ENCODE data around the gene HIVEP3.
"Not testable (repeated sequence)": the region's sequence is repeated elsewhere in the genome, so short reads cannot be mapped to it uniquely, and the experiment has no call there.

HIVEP3 gene

DNA sequence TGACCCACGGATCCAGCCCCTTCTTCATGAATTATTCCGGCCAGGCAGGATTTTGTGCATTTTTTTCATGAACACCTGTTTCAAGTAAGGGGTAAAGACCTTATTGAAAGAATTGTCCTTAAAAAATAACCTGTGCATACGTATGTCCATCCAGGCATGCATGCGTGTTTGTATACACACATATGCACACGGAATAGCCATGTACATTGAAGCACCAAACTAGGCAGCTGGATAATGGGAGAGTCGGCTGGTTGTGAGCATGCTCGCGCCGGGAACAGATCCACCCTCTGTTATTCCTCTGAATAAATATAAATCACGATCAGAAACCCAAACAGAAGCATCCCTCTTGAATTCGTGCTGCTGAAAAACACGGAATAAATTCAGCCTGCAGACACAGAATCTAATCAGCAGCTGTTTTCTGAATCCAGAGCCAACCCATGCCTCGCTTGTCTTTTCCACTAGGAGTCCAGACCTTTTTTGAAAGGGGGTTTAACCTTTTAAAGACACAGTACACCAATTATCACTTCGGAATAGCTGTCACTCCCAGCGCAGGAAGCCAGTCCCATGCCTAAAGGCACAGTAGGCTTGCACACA lies at the start of gene HIVEP3:
HIVEP3 (minus strand) TSS at position 473 of the 594 bp plus-strand sequence.
- no peak for DNase-seq (ENCODE audit: low read depth)

DNA sequence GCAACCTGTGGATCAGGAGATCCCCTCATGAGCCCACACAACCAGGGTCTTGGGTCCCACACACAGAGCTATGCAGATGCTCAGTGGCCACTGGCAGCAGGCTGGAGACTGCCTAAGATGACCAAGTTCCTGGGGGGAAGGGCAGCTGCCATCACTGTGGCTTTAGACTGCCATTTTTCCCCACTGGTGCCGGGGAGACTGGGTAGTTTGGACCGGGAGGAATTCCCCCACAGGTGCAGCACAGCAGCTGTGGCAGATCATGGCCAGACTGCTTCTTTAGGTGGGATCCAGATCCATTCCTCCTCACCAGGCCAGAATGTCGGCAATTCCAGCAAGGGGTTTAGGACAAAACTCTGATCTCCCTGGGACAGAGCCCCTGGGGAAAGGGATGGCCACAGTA lies 45.7 kb upstream of the HIVEP3 start:
- no peak for DNase-seq (ENCODE audit: low read depth)

DNA sequence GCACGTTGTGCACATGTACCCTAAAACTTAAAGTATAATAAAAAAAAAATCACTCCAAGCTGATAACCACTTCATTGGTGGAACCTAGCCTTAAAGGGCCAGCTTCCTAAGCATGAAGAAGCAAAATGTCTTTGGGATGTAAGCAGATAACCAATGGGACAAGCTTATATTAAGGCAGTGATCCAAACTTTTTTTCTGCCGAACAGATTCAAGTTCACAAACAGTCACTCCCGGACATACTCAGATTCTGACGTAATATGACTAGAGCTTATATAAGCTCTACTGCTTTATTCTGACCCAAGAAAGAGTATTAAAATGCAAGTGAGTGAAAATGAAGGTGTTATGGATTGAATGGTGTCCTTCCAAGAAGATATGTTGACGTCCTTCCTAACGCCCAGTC lies 44.9 kb upstream of the HIVEP3 start:
- no peak for DNase-seq (ENCODE audit: low read depth)

DNA sequence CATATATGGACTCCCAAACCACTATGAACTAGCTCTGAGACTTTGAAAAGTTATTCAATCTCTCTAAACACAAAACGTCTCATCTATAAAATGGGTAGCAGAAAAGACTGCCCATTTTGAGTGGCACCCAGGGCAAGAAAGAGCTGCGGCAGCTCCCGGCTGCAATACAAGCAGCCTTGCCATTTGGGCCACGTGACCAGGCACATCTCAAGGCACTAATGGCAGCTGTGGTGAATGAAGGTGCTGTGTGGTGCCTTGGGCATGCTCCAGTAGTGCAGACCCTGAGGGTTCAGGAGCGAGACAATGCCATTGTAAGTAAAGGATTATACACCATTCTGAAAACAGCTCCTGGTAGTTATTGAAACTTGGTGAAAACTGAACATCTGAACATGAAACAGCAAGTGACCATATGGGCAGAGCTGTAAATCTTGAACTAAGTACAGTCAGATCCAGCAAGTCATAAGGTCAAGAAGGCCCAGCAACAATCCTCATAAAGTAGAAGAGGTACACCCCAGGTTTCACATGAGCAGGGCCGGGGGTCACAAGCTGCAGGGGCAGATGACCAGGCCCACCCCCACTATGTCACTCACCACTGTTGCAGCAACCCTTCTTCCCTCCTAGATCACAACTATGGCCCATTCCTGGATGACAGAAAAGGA lies 39.4 kb upstream of the HIVEP3 start:
- DNase-seq (ENCODE audit: low read depth): no peak

DNA sequence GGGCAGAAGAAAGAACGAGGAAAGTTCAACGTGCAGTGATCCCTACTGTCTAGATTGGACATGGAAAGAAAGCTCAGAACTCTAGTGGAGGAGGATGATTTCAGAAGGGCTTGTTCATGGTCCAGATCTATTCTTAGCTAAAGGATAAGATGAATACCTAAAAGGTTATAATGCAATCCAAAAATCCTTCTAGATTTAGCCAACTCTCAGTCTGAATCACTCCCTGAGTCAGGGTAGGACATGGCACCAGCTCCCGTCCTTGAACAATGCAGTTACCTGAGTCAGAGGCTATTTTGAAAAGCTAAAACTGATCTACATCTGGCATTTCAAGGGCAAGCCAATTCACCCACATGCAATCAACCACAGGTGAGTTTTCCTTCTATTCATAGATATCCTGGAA lies 38.8 kb upstream of the HIVEP3 start:
- DNase-seq (ENCODE audit: low read depth): no peak

DNA sequence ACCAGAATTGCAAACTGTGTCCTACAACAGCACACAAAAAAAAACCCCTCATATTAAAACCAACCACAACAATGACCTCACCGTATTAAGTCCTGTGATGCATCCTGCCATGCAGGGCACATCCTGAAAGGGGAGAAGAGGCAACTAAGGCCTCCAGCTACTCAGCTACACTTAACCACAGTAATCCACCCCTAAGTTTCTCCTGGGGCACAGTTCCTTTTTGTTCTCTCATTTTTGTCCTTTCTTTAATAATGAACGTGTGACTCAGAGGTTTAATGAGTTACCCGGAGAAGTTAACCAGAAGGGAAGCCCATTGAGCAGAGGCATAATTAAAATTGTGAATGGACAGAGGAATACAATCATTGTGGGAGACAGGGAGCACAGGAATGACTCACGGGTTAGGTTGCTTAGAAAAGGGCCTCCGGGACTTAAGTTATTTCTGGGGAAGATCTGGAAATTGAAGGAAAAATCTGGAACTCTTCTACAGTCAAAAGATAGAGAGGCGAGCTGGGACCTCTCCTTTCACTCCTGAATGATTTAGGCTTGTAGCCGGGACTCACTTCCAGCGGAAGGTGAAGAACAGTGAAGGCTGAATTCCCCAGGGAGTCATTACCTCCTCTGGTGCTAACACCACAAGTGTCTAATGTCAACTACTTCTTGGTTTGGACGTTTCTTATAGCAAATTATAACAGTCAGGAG lies 36.9 kb upstream of the HIVEP3 start:
- DNase-seq (ENCODE audit: low read depth): no peak

DNA sequence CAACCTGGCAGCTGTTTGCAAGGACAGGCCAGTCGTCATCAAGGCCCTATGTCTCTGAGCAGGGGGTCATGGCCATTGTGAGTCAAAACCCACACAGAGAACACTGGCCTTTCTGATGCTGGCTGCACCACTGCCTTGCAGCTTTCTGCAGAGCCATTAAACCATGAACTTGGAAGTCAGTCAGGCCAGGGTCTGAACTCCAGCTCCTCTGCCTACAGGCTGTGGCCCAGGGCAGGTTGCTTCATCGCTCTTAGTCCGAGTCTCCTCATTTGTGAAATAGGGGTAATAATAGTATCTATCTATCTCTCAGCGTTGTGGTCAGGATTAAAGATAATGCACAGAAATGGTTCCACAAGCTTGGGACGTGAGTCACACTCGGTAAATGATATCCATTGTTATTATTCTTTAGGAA lies 35.8 kb upstream of the HIVEP3 start:
- DNase-seq (ENCODE audit: low read depth): no peak

DNA sequence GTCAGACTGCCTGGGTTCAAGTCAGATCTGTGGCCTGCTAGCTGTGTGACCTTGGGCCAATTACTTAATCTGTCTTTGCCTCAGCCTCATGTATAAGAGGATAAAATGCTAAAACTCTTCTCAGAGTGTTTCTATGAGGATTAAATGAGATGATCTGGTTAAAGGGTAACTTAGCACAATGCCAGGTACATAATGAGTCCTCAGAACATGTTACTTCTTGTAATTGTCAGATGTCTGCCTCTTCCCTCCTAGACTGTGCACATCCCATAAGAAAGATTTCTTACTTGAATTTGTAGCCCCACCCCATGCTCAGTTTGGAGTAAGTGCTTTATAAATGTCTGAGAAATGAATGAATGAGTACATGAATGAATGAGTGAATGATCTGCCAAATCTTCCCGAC lies 34.6 kb upstream of the HIVEP3 start:
- no peak for DNase-seq (ENCODE audit: low read depth)

DNA sequence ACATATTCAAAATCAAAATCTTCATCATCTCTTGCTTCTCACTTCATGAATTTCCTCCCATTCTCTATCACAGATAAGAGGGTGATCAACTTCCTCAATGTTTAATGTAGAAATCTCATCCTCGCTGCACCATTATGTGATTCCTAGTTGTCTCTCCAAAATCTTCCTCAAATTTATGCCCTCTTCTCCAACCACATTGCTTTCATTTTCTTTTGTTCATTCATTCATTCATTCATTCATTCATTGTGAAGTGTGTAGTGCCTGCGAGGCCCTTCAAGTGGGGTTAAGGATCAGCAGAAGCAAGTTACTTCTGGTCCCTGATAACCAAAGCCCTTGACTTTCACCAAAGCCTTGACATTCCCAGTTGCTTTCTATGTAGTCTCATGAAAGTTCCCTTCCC lies 33.5 kb upstream of the HIVEP3 start:
- no peak for DNase-seq (ENCODE audit: low read depth)

DNA sequence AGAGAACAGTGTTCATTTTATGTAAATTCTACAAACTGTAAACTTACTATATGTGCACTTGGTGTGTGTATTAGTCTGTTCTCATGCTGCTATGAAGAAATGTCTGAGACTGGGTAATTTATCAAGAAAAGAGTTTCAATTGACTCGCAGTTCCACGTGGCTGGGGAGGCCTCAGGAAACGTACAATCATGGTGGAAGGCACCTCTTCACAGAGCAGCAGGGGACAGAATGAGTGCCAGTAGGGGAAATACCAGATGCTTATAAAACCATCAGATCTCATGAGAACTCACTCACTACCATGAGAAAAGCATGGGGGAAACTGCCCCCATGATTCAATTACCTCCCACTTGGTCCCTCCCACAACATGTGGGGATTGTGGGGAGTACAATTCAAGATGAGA lies 32.8 kb upstream of the HIVEP3 start:
- DNase-seq (ENCODE audit: low read depth): not testable (repeated sequence)

DNA sequence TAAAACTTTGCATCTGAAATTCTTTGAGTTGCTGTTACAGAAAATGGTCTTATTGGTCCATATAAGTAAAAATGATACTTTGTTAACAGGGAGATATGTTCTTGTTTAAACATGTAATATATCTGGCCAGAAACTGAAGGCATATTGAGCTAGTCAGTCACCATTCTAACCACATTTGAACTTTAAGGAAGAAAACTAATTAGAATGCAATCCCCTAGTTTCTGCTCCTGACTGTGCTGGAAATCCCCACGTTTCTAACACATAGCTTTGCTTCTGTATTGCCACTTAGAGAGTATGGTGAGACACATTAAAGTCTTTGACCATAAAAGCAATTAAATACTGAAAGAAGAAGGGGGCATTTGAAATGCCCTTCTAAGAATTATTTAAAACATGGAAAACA lies 32.1 kb upstream of the HIVEP3 start:
- no peak for DNase-seq (ENCODE audit: low read depth)

DNA sequence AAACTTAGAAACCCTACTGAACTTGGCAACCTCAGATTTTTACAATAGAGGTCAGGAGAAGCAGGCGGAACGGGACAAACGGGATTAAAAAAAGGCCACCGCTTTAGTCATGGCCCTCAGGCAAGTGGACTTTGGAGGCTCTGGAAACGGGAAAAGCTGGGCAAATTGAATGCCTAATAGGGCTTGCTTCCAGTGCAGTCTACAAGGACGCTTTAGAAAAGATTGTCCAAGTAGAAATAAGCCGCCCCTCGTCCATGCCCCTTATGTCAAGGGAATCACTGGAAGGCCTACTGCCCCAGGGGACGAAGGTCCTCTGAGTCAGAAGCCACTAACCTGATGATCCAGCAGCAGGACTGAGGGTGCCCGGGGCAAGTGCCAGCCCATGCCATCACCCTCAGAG lies 27.2 kb upstream of the HIVEP3 start:
- DNase-seq (ENCODE audit: low read depth): not testable (repeated sequence)

DNA sequence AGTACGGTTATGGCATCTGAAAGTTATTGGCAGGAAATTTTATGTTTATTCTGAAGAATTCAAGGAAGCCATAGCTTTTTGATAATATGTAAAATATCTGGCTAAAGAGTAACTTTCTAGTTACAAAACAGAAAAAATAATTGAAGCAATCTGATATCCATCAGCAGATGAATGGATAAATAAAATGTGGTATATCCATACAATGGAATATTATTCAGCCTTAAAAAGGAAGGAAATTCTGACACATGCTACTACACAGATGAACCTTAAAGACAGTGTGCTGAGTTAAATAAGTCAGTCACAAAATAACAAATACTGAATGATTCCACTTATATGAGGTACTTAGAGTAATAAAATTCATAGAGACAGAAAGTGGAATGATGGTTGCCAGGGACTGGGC lies 25.0 kb upstream of the HIVEP3 start:
- no peak for DNase-seq (ENCODE audit: low read depth)

DNA sequence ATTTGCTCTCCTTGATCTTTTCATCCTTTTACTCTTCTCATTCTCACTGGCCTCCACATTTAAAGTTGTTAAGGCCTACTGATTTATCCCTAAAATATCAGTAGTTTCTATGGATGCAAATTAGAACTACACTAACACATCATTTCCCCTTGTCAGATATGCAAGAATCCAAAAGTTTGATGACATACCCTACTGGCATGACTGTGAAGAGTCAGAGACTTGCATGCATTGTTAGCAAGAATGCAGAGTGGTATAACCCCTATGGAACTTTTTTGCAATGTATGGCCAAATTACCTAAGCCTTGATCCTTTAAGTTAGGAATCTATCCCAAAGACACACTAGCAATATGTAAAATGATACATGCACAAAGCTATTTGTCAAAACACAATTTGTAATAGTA lies 23.6 kb upstream of the HIVEP3 start:
- no peak for DNase-seq (ENCODE audit: low read depth)

DNA sequence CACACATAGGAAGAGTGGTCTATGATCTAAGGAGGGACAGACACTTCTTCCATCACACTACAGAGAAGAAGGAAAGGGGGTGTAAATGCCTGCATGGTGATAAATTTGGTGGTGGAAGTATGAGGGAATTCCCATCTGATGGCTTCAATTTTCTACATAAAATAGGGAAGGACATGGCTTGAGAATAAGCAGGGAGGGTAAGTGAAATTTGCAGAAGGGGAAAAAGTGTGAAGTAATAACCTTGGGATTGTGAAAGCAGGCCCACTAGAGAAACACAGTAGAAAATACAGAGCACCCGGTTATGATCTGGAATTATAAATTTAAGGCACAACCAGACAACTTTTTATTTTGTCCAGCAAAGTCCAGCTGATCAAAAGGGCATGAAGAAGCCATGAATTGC lies 22.7 kb upstream of the HIVEP3 start:
- DNase-seq (ENCODE audit: low read depth): no peak

DNA sequence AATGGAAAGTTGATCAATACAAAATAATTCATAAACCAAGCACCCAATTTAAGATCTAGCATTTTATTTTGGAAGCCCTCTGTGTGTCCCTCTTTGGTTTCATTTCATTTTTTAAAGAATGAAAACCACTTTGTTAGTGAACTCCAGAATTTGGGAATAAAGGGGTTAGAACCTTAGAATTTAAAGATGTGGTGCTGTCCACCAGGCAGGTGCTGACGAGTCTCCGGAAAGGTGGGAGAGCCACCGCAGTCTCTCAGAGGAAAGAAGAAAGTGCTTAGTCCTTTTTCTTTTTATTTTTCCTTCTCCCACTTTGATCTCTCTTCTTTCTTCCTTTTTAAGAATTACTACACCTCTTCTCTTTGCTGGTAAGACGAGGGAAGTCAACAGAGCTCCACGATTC lies 20.5 kb upstream of the HIVEP3 start:
- DNase-seq (ENCODE audit: low read depth): no peak

DNA sequence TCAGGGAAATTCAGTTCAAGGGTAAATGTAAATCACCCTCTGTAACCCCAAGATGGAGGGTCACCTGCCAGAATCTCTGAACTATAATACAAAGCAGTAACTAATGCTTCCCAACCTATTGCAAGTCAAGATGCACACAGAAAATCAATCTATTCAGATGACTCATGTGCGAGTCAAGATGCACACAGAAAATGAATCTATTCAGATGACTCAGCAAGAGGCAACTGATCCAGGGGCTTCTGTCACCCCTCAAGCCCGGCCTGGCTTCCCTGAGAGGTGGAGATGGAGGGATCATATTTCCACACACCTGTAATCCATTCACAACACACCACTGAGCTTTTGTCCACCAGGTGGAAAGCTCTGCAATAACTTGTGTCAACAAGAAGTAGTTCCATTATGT lies 17.4 kb upstream of the HIVEP3 start:
- no peak for DNase-seq (ENCODE audit: low read depth)

DNA sequence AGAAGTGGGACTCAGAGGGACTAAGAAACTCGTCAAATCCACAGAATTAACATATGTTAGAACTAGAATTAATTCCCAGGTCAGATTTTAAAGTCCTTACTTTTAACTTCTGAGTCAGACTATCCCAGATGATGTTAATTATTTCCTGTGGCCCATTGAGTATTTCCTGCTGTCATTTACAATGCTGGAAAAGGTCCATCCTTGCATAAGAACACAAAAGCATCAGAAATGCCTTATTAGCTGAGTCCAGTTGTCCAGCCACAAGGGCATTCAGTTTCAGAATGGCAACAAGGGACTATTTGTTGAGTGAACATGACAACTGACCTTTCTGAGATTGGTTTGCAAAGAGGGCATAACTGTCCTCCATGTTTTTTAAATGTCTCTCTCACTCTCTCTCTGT lies 16.5 kb upstream of the HIVEP3 start:
- DNase-seq (ENCODE audit: low read depth): no peak

DNA sequence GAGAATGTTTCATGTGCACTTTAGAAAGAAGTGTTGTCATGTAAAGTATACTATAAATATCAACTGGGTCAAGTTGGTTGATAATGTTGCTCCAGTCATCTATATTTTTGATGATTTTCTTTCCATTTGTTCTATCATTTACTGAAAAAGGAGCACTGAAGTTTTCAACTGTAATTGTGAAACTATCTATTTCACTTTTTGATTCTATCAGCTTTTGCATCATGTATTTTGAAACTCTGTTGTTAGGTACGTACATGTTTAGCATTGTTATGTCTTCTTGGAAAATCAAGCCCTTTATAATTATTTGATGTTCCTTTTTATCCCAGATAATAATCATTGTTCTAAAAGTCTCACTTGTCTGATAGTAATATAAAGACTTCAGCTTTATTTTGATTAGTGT lies 14.4 kb upstream of the HIVEP3 start:
- no peak for DNase-seq (ENCODE audit: low read depth)

DNA sequence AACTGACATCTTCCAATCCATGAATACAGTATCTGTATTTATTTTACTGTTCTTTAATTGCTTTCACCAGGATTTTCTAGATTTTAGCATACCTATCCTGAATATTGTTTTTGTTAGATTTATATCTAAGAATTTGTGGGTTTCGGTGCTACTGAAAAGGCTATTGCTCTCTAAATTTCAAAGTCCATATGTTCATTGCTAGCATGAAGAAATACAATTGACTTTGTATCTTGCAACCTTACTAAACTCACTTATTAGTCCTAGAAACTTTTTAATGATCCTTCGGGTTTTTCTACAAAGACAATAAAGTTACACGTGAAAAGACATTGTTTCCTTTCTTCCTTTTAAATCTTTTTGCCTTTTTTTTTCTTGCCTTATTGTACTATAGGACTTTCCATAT lies 12.9 kb upstream of the HIVEP3 start:
- DNase-seq (ENCODE audit: low read depth): no peak

DNA sequence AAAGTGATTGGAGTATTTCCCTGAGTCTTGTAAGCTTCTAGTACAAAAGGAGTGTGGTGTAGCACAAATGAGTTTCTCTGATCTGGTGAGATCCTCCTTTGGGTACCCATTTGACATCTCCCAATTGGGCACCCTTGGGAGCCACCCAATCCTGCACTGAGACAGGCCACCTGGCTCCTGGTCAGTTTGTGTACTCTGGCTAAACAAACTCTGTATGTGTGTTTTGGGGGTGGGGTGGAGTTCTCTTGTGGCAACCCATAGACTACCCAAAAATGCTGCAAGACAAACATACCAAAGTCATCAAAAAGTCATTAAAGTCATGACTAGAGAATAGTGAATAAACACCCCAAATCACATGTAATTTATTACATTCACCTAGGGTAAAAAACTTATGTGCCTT lies 8.4 kb upstream of the HIVEP3 start:
- no peak for DNase-seq (ENCODE audit: low read depth)

DNA sequence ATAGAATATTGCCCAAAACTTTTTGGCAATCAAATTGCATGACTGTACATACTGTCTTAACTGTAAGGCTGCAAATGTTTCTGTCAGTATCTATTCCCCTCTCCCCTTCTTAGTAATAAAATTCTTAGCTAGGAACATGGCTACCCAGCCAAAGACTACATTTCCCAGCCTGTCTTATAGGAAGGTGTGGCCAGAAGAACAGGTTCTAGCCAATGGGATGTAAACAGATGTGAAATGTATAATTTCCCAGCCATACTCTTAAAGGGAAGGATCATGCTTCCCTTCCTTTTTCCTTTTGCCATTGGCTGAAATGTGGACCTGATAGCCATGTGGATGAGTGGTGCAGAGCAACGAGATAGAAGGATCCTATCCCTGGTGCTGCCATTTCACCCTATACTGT lies 7.0 kb upstream of the HIVEP3 start:
- DNase-seq (ENCODE audit: low read depth): no peak

DNA sequence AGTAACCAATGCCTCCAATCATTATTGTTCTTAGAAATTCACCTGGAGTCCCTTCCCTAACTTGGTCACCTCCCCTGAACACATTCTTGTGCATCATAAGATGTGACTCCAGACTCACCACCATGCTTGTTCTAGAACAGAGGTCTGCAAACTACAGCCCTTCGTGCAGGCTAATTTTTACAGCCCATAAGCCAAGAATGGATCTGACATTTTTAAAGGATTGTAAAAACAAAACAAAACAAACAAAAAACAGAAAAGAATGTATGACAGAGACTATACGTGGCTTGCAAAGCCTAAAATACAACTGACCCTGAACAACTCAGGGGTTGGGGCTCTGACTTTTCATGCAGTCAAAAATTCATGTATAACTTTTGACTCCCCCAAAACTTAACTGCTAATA lies 6.2 kb upstream of the HIVEP3 start:
- DNase-seq (ENCODE audit: low read depth): no peak

DNA sequence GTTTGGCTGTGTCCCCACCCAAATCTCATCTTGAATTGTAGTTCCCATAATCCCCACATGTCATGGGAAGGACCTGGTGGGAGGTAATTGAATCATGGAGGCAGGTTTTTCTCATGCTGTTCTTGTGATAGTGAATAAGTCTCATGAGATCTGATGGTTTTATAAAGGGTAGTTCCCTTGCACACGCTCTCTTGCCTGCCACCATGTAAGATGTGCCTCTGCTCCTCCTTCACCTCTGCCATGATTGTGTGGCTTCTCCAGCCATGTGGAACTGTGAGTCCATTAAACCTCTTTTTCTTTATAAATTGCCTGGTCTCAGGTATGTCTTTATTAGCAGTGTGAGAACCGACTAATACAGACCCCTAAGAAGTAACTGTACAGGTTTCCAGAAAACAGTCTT lies 2.5 kb upstream of the HIVEP3 start:
- not testable (repeated sequence) for DNase-seq (ENCODE audit: low read depth)

Data from activated T-helper 9 cell treated with anti-CD3 and anti-CD28 coated beads, Interleukin-2, amount 50 U/mL, for 16 hours (primary cell).